NCI-H82 treated with DMSO at 0.1 percent for 48 hours (cell line): ENCODE data around the gene ECM2.
A peak's percentile ranks its signal among the peaks of the same experiment; 100 is the strongest.

ENCODE experiments used
- DNase-seq: peaks from one replicate; lab custom pipeline; 2025; ENCODE audit not compliant: unreplicated experiment; lab: John Stamatoyannopoulos, UW

The ECM2 gene

DNA sequence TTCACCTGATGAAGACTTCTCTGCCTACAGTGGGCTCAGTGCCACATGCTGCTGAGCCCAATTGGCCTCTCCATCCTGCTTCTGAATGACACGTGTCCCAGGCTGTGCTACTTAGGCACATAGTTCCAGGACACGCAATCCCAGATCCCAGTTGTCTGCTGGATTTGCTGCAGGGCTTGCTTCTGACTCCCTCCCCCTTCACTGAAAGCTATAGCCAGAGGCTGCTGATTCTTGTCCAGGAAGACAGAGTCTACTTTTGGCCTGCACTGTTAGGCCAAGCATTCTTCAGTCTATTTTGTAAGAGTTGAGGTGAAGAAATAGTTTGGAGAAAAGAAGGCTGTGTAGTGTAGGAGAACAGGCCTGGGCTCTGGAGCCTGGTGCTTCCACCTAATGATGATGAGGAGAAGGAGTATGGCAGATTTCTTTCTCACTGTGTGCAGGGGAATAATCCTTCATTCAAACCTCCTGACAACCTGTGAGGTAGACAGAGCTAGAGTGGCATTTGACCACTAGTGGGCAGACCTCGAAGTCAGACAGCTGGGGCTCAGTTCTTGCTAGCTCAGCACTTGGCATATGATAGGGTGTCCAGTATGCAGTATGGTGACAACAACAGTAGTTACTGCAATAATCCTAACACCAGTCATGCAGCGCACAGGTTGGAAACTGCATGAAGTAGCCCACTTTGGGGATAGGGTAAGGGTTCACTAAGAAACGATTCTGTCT, 34.0 kb downstream of the ECM2 start:
- no peak for DNase-seq

DNA sequence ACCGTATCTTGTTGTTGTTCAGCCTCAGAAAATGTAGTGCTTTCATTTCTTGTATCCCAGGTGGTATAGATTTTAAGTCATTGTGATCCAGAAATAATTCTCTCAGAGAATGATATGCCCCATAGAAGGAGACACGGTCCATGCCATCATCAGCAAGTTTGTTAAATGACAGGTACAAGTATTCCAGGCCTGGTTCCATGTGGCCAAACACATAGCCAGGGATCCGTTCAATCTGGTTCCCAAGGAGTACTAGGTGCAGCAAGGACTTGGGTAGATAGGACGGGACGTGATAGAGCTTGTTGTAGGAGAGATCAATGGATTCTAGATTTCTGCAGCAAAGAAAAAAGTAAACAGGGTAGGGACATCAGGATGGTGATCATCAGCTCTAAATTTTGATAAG, 35.1 kb downstream of the ECM2 start:
- DNase-seq, result no peak

DNA sequence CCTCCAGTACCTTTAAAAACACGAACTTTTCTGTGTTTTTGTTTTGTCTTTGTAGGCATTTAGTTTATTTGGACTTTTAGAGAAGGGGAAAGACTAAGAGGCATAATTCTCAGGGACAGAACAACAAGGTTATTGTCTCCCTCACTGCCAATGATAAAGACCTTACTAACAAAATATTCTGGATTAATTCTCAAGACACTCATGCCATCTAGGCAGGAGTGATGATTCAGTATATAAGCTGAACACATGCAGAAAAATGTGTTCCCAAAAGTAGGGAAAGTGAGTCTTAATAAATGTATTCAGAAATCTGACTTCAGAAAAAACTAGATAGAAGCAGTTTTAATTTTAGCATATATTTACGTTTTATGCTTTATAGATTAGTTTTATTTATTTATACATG, 36.1 kb downstream of the ECM2 start:
- no peak for DNase-seq

DNA sequence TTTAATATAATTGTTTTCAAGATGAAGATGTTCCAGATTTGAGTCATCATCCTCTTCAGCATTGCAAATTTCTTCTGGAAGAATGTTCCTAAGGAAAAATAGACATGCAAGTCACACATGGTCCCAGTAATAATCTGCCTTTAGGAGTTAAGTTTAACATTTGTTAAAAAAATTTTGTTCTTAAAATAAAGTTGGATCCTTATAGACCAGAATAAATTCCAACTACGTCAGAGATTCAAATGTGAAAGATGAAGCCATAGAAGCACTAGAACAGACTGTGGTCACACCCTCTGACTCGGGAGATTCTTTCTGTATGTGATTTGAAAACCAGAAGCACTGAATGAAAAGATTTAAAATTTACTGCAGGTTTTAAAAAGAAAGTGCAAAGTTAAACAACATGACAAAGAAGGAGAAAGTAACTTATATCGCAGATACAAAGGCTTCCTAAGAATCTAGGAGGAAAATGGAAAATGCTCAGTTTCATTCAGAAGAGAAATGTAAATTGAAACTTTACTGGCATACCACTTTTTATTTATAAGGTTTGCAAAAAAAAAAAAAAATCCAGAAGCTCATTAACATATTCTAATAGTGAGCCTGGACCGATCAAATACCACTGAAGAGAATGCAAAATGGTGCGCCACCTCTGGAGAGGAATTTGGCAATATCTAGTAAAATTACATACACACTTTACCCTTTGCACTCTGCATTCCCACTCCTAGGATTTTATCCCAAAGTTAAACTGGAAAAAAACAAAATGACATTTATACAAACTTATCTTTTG, 39.2 kb downstream of the ECM2 start:
- no peak for DNase-seq

DNA sequence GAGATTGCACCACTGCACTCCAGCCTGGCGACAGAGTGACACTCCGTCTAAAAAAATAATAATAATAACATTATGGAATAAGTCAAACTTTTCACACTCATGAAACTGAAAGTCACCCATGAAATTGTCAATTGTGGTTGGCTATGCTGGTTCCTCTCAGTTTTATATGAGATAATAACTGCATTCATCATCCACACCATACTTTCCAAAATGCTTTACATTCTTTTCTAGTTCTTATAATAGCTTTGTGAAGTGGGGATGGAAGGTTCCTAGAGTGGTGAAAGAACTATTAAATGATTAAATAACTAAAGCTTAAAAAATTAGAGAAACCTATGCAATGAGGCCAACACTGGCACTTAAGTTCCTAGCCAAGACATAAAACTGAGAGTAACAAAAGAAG, 40.9 kb downstream of the ECM2 start:
- DNase-seq, result no peak

DNA sequence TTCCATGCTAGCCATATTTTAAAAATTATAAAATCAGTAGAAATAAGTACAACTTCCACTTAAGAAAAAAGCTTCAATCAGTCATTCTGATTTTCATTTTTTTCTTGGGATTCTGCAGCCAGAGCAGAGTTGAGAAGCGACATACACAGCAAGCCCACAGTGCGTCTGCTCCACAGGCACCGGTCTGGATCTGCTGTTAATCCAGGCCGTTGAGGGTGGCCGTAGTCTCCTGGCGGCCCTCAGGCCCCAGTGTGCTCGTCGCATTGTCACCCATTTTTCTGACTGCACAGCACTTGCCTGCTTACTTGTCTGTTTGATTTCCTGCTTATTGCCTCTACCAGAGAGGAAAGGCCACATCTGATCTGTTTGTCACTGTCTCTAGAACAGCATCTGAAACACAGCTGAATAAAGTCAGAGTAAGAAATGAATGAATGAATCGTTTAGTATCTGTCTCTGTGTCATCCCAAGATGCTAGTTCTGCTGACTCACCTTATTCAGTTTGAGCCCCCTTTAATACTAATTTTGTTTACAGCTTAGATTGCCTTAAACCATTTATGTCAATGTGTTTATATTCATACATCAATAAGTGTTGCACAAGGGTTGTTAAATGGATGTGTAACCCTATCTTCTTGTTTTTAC, 41.9 kb downstream of the ECM2 start:
- no peak for DNase-seq

DNA sequence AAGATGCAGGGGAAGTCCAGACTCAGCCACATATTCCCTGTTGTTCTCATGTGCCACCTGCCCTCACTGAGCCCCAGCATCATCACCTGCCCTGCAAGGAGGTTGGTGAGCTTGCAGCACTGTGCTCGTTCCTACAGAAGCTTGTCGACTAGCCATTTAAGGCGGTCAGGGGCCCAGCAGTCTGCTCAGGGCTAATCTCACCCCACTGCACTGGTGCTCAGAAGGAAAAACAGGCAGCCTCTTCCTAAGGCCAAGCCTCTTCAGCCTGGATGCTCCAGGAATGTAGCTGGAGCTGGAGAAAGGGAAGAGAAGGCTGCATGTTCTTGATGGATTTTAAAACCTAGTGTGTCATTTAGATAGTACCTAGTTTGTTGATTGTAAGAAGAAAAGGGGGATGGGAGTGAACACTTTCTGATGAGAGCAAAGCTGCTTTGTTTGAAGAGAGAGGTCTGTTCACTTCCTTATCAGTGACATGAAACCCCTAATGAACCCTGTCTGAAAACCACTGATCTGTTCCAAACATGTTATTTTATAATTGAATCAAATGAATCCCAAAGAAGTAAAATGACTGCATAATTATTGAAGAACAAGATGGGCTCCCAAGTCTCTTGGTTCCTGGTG, 42.9 kb downstream of the ECM2 start:
- no peak for DNase-seq

DNA sequence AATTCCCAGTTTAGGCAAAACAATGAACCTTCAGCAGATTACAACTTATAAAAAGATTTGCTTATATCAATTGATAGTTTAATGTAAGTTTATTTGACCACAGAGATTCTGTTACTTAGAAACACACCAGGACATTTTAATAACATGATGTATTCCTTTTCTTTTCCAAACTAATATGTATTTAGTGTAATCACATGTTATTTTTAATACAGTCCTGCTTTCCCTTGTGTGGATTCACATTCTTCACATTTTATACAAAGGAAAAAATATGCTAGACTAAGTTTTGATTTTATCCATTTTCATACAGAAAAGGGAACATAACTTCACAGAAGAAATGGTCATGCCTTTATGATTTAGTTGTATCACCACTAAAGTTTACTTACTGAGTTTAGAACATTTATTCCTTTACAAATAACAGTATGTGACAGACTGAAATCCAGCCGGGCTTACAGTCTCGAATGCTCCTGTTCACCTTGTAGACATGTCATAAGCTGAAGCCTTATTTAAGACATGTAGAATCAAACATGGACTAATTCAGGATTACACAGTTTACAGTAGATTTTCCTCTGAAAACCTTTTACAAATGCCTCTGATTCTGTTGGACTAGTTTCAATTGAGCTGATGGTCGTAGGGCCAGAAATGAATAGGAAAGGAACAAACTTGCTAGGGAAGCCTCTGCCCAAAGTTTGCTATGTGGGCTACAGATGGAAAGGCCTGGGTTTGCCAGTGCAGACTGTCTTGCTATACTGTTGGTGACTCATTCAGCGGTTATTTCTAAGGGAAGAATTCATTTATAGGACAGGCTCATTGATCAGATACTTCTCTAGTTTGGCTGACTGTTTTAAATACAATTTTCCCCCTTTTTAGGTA, 46.9 kb downstream of the ECM2 start:
- DNase-seq, result no peak

DNA sequence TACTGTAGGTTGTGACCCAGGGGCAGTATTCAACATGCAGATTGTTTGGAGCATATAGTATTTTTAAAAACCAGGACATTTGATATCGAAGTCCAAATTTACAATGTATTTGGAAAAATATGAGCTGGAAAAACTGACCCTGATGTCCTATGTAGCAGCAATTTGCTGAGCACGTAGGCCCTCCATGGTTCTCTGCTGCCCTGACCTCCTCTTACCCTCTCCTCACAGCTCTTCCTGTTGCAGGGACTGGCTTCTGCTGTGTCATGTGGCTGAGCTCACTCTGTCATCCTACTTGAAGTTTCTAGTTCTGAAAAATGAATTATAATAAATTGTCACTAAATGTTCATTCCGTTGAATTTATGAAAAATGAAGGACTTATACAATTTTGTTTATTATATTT, 49.4 kb downstream of the ECM2 start:
- no peak for DNase-seq

DNA sequence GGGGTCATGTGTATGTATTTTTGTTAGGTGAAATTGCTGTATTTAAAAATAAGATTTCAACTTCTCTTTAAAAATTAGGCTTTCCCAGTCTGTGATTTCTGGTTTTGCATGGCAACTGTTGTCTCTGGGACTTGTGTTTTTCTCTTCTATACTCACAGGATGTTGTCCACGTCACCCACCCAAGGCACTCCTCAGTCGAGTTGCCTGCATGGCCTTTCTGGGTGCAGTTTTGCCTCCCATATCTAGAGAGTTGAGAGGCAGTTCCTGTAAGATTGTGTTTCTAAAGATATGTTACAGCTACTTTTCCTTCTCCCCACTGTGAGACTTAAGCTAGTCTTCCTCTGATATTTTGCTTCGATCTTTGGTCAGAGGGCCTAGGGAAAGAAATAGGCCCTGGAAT, 51.2 kb downstream of the ECM2 start:
- no peak for DNase-seq

DNA sequence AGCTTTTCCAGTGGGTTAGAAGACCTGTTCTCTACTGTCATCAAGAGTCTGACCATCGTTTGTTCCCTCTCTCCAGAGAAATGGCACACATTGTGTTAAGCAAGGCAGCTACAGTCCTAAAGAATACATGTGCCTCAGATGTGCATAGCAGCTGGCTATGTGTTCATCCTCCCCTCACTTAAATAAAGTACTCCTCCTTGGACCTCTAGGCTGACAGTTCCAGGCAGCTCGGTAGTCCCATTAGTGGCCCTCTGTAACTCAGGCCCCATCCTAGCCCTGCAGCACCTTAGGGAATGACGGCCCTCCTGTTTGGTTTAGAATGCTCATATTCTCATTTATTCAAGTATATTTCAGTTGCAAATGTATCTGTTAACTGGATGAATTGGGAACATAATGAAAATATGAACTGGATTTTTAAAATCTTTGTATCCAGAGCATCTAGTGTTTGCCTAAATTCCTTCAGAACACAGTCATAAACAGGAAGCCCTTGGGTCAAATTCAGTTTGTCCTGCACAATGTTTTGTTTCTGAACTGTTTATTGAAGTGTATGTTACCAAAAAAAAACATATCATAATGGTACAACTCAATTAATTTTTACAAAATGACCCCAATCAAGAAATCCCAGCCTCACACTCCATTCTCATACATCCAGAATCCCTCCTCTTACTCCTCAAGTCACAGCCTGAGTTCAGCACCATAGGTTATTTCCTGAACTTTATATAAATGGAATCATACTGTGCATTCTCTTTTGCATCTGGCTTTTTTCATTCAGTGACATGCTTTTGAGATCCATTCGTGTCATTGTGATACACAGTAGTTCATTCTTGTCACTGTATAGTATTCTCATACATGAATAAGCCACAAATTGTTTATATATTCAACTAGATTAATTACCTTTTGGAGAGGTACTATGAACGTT, 51.9 kb downstream of the ECM2 start:
- no peak for DNase-seq

DNA sequence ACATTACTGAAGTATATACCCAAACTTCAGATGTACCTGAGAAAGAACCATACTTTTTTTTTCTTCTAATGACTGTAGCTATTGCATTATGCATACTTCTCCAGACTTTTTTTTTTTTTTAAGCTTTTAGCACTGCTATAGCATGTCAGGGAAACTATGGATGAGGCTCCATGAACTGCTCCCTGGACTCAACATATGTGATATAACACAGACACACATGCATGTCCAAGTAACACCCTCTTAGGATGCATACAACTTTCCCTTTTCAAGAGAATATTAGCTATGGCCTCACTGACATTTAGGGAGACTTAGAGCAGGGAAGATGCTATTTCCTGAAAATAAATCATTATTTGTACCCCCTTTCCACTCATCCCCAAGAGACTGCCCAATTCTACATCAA, 53.0 kb downstream of the ECM2 start:
- no peak for DNase-seq

DNA sequence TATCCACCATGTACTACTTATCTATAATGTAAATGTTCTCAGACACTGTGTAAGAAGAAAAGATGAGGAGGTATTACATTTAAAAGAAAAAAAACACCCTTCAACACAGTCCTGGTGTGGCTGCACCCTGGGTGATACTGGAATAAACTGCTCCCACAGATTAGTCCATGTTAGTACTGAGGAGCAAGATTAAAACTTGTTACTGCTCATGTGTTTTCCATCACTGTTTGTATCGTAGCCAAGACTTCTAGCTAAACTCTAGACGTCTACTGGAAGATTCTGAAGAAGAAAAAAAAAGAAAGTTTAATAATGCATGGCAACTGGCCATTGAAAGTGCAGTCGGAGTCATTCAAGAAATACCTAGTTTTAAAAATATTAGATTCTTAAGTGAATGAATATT, 53.5 kb downstream of the ECM2 start, which contains the start of gene ASPN:
ASPN (minus strand) TSS at position 178 of the 400 bp plus-strand sequence.
- no peak for DNase-seq

DNA sequence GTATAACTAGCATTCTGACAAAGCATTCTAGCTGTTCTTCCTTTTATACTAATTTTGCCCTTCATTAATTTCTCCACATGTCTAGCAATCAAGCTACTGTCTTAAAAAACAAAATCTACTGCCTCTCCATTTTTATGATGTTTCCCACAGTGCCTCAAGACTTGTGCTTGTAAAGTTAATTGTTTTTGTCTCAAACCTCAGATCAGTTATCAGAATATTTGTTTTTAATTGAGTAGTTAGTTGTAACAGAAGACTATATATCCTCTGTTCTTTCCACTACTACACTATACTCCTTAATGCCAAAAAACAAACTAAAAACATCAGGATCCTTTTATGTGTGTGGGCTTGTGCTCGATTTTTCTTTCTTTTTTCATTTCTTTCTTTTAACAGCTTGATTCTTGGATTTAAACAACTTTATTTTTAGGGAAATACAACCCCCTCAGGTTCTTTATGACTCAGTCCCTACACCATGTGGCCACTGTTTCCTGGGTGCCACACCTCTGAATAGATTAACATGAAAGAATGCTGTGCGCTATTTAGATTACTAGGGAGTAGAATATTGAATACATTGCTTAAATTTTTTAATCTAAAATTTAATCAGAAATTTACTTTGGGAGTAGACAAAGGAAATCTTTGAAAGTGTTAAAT, 54.7 kb downstream of the ECM2 start:
- no peak for DNase-seq

DNA sequence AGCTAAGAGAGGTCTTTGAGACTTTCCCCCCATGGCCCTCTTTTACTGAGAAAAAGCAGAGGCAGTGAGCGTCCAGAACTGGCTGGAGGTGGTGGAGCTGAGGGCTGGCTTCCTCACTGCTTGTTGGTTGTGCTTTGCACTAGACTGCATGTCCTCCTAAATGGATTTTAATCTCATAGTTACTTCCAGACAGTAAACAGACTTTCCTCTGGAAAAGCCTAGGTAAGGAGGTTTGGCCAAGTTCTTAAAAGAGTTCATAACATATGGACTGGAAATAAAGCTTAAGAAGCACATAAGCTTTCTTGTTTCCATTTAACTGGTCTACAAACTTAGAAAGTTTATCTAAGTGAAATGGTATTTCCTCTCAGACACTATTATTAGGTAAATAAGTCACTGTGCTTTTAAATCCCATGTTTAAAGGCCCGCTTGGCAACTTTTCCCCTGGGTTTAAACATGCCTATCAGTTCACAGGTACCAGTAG, 55.5 kb downstream of the ECM2 start:
- peak; percentile 37 for DNase-seq

DNA sequence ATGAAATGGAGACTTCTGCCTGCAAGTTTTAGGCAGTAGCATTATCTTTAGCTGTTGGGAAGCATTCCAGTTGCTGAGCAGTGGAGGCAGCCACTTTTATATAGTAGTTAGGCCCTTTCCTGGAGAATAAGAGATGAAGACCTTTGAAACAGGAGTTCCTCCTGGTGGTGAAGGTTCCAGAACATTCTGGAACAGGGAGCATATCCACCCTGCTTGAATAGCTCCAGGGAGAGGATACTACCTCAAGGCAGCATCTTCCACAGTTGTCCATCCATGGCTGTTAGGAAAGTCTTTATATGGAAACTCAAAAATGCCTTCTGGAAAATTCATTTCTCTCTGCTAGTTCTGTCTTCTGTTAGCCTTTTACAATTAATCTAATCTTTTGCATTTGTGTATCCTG, 56.4 kb downstream of the ECM2 start:
- no peak for DNase-seq

DNA sequence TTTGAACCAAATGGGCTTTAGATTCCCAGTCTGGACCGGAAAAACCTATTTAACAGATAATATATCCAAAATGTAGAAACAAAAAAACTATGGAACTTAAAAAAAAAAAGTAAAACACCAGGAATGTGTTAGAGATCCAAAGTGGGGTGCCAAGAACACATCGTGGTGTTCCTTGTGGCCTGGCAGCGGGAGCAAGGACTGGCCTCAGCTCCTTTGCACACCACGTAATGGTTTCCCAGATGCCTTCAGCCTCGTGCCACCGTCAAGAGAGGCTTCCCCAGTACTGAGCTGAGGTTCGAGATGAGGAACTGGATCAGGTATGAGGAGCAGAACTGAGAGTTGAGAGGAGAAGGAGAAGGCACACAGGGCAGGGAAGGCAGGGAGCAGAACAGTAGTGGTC, 57.0 kb downstream of the ECM2 start:
- no peak for DNase-seq

DNA sequence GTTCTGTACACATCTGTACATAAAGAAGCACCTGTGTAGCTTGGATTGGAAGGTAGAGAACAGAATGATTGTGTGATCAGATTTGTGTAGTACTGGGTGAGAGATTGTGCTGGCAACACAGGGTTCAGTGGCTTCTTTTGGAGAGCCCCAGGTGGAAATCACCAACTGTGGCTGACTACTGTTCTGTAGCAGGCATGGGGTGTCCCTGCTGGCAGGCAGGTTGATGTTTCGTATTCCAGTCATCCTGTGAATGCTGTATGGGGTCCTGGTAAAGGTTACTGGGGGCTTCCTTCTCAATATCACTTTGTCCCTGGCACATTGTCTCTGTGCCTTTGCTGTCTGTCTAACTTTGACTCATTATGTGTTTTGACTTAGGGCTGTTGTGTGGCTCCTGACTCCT, 58.8 kb downstream of the ECM2 start:
- no peak for DNase-seq

DNA sequence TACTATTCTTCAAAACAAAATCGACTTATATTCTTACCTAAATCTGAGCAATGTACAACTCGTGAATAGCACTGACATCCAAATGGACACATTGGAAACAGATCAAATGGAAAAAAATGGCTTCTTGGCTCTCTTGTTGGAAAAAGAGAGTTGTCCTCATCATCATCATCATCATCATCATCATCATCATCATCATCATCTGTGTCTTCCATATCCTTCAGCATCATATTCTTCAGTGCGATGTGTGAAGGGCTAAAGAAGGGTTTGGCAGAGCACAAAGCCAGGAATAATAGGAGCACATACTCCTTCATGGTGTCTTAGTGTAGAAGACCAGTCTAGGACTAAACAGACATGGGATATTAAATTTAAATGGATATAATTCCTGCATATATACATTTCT, 61.2 kb downstream of the ECM2 start:
- no peak for DNase-seq
